NCI-H345 (cell line): ENCODE measurements around the gene CYLC2.

Source experiments
- DNase-seq: peaks from one replicate; lab custom pipeline; 2025; lab: John Stamatoyannopoulos, UW

Gene CYLC2, protein sequence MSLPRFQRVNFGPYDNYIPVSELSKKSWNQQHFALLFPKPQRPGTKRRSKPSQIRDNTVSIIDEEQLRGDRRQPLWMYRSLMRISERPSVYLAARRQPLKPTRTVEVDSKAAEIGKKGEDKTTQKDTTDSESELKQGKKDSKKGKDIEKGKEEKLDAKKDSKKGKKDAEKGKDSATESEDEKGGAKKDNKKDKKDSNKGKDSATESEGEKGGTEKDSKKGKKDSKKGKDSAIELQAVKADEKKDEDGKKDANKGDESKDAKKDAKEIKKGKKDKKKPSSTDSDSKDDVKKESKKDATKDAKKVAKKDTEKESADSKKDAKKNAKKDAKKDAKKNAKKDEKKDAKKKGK

GRCh38 chr9:102995033-102995432, at the start of gene CYLC2:
Gene CYLC2 (plus strand): TSS chr9:102995333. CDS start chr9:102995381, 48 bp downstream.
- DNase-seq, result no peak

DNA sequence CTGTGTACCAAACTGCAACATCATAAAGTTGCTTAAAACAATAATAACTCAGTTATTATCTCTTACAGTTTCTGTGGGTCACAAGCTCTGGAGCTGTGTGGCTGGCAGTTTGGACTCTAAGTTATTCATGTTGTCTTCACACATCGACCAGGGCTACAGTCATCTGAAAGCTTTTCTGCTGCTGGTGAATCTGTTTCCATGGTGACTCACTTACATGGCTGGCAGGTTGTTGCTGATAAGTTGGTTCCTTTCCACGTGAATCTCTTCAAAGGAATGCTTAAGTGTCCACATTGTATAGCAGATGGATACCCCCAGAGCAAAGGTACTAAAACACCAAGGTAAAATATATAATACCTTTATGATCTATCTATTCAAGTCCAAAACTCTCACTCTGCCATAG, 44.8 kb upstream of the CYLC2 start:
- no peak for DNase-seq

DNA sequence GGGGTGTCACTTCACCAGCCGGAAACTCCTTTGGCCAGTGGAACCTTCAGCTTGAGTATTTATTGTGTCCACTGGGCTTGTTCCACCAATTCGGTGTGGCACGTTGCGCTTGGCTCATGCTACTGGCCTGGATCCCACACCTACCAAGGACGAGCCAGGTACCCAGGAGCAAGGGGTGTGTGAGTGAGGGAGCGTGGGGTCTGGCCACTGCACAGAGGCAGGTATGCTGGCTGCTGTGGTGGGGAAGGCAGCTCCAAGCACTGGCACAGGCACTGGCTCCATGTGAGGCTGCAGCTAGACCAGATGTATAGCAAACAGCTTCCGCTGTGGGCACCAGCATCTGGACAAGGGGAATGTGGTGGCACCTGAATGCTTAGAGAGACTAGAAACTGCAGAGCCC, 28.1 kb upstream of the CYLC2 start:
- no peak for DNase-seq

GRCh38 chr9:102967979-102968378, 27.2 kb upstream of the CYLC2 start:
- no peak for DNase-seq

DNA sequence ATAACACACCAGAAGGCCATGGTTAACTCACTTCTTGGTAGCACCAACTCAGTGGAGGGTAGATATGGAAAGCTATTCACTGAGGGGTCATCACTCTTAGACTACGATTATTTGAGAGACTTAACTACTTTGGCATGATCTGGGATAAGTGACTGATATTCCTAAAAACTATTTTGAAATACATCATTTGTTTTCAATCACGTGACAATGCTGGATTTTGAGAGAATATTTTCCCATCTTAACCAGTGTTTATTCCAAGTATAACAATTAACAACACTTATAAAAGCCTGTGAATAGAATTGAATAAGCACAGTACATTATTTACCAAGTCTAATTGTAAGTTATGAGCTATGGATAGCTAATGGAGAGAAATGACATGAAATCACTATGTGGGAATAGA, 22.4 kb upstream of the CYLC2 start:
- DNase-seq, result no peak

DNA sequence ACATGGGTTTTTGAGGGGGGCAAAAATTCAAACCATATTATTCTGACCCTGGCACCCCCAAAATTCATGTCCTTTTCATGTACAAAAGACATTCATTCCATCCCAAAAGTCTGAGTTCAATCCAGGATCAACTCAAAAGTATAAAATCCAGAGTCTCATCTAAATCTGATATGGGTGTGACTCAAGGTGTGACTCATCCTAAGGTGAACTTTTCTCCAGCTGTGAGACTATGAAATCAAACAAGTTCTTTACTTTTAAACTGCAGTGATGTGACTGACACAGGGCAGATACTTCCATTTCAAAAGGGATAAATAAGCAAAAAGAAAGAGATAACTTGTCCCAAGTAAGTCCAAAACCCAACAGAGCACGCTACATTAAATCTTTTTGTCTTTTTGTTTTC, 20.6 kb upstream of the CYLC2 start:
- DNase-seq, result no peak

- DNase-seq, result no peak
Measured at GRCh38 chr9:102975251-102975650, 19.9 kb upstream of the CYLC2 start.

GRCh38 chr9:102985162-102985895, 9.8 kb upstream of the CYLC2 start:
- no peak for DNase-seq

DNA sequence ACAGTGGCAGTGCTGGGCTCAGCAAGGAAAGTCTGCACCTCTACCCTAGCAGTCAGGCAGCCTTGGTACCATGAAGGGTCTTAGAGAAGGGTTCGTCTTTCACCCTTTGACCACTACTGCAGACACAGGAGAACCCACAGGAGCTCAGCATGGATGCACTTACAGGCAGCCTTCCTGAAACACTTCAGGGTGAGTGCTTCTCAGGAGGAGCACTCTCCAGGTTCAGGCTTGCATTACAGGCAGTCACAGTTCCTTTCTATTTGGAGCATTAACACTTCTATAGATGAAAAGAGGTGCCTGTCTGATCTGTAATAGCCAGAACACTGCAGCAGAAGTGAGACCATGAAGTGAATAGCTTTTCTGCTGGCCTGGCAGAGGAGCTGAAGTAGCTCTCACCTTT, 8.7 kb upstream of the CYLC2 start:
- no peak for DNase-seq

- no peak for DNase-seq
Measured at GRCh38 chr9:103003689-103004088, 8.6 kb downstream of the CYLC2 start.

DNA sequence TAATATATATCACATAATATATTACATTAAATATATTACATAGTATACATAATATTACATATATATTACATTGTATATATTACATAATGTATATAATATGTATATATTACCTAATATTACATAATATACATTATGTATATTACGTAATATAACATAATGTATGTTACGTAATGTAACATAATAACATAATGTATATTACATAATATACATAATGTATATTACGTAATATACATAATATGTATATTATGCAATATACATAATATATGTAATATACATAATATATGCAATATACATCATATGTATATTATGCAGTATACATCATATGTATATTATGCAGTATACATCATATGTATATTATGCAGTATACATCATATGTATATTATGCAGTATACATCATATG, 19.1 kb downstream of the CYLC2 start:
- DNase-seq, result no peak

- DNase-seq, result no peak
Measured at GRCh38 chr9:103025796-103026195, 30.7 kb downstream of the CYLC2 start.

GRCh38 chr9:103037508-103038477, 42.7 kb downstream of the CYLC2 start:
- DNase-seq, result no peak

GRCh38 chr9:103041961-103042360, 46.8 kb downstream of the CYLC2 start:
- DNase-seq, result no peak
